Activated naive CD8-positive, alpha-beta T cell (primary cell): ENCODE results near the gene GCN1.

Experiments
- H3K27ac Mint-ChIP-seq: one replicate; pipeline ENCODE4 v1.8.0; 2021; ENCODE audit warnings: mixed read lengths
- H3K27me3 Mint-ChIP-seq: one replicate; pipeline ENCODE4 v1.8.0; 2021; ENCODE audit warnings: mixed read lengths
- H3K36me3 Mint-ChIP-seq: one replicate; pipeline ENCODE4 v1.8.0; 2021; ENCODE audit warnings: mixed read lengths
- H3K4me1 Mint-ChIP-seq: one replicate; pipeline ENCODE4 v1.8.0; 2021; ENCODE audit warnings: low read depth, mixed read lengths
- H3K4me3 Mint-ChIP-seq: one replicate; pipeline ENCODE4 v1.8.0; 2021; ENCODE audit warnings: mild to moderate bottlenecking, mixed read lengths
- H3K9me3 Mint-ChIP-seq: one replicate; pipeline ENCODE4 v1.8.0; 2021; ENCODE audit warnings: low read depth, mixed read lengths

GCN1 gene

GRCh38 chr12:120156315-120157259 is 37.9 kb downstream of the GCN1 start:
- Mint-ChIP-seq H3K4me1 (no peaks in the 10 kb centered on the region), H3K4me3 (no peak overlapping the region), H3K27ac (no peak overlapping the region), H3K36me3 (peaks cover 10% of the 10 kb centered on the region), H3K9me3 (no peaks in the 10 kb centered on the region), H3K27me3 (no peaks in the 10 kb centered on the region)

- H3K4me3 Mint-ChIP-seq: no peak overlapping the region
- H3K27ac Mint-ChIP-seq: no peak overlapping the region
- H3K9me3 Mint-ChIP-seq: no peaks in the 10 kb centered on the region
- no peaks in the 10 kb centered on the region for H3K27me3 Mint-ChIP-seq
- peaks cover 7% of the 10 kb centered on the region for H3K36me3 Mint-ChIP-seq
- H3K4me1 Mint-ChIP-seq: no peaks in the 10 kb centered on the region
These were observed 39.4 kb downstream of the GCN1 start for GRCh38 chr12:120155072-120155471.

- no peaks in the 10 kb centered on the region for H3K4me1 Mint-ChIP-seq
- no peak overlapping the region for H3K4me3 Mint-ChIP-seq
- no peak overlapping the region for H3K27ac Mint-ChIP-seq
- H3K9me3 Mint-ChIP-seq: no peaks in the 10 kb centered on the region
- peaks cover 7% of the 10 kb centered on the region for H3K36me3 Mint-ChIP-seq
- H3K27me3 Mint-ChIP-seq: no peaks in the 10 kb centered on the region
These were observed 43.5 kb downstream of the GCN1 start for GRCh38 chr12:120150919-120151525.

- H3K4me1 Mint-ChIP-seq: no peaks in the 10 kb centered on the region
- no peaks in the 10 kb centered on the region for H3K9me3 Mint-ChIP-seq
- H3K27ac Mint-ChIP-seq: no peak overlapping the region
- peaks cover 7% of the 10 kb centered on the region for H3K36me3 Mint-ChIP-seq
- H3K27me3 Mint-ChIP-seq: no peaks in the 10 kb centered on the region
- no peak overlapping the region for H3K4me3 Mint-ChIP-seq
These were observed 46.5 kb downstream of the GCN1 start for GRCh38 chr12:120148011-120148410.

GRCh38 chr12:120145164-120145563 is 49.4 kb downstream of the GCN1 start:
- H3K4me3 Mint-ChIP-seq: no peak overlapping the region

GRCh38 chr12:120144215-120144614 is 50.3 kb downstream of the GCN1 start:
- no peaks in the 10 kb centered on the region for H3K4me1 Mint-ChIP-seq
- no peak overlapping the region for H3K4me3 Mint-ChIP-seq
- H3K27me3 Mint-ChIP-seq: no peaks in the 10 kb centered on the region
- peaks cover 8% of the 10 kb centered on the region for H3K36me3 Mint-ChIP-seq
- H3K27ac Mint-ChIP-seq: no peak overlapping the region
- no peaks in the 10 kb centered on the region for H3K9me3 Mint-ChIP-seq

More at GRCh38 chr12:120145164-120145563, 49.4 kb downstream of the GCN1 start:
- no peak overlapping the region for H3K27ac Mint-ChIP-seq
- no peaks in the 10 kb centered on the region for H3K9me3 Mint-ChIP-seq
- peaks cover 5% of the 10 kb centered on the region for H3K36me3 Mint-ChIP-seq
- no peaks in the 10 kb centered on the region for H3K27me3 Mint-ChIP-seq
- no peaks in the 10 kb centered on the region for H3K4me1 Mint-ChIP-seq

GRCh38 chr12:120142231-120142877 is 52.2 kb downstream of the GCN1 start:
- Mint-ChIP-seq H3K27me3 (no peaks in the 10 kb centered on the region), H3K36me3 (peaks cover 4% of the 10 kb centered on the region), H3K4me1 (no peaks in the 10 kb centered on the region), H3K27ac (no peak overlapping the region), H3K4me3 (no peak overlapping the region), H3K9me3 (no peaks in the 10 kb centered on the region)

- Mint-ChIP-seq H3K9me3 (no peaks in the 10 kb centered on the region), H3K4me3 (no peak overlapping the region), H3K27ac (no peak overlapping the region), H3K4me1 (no peaks in the 10 kb centered on the region), H3K36me3 (peaks cover 4% of the 10 kb centered on the region), H3K27me3 (no peaks in the 10 kb centered on the region)
These were observed 53.2 kb downstream of the GCN1 start for GRCh38 chr12:120141336-120141735.

- Mint-ChIP-seq H3K27me3 (no peaks in the 10 kb centered on the region), H3K36me3 (peaks cover 4% of the 10 kb centered on the region), H3K9me3 (no peaks in the 10 kb centered on the region), H3K4me3 (no peak overlapping the region), H3K4me1 (no peaks in the 10 kb centered on the region), H3K27ac (peak overlapping the region; percentile 3)
These were observed 53.9 kb downstream of the GCN1 start for GRCh38 chr12:120140603-120141002.

GRCh38 chr12:120139958-120140357 is 54.6 kb downstream of the GCN1 start:
- H3K4me1 Mint-ChIP-seq: no peaks in the 10 kb centered on the region
- no peak overlapping the region for H3K27ac Mint-ChIP-seq
- H3K27me3 Mint-ChIP-seq: no peaks in the 10 kb centered on the region
- H3K9me3 Mint-ChIP-seq: no peaks in the 10 kb centered on the region
- H3K4me3 Mint-ChIP-seq: no peak overlapping the region
- H3K36me3 Mint-ChIP-seq: peaks cover 4% of the 10 kb centered on the region

- Mint-ChIP-seq H3K36me3 (peaks cover 4% of the 10 kb centered on the region), H3K27ac (no peak overlapping the region), H3K27me3 (no peaks in the 10 kb centered on the region), H3K4me1 (no peaks in the 10 kb centered on the region), H3K4me3 (no peak overlapping the region), H3K9me3 (no peaks in the 10 kb centered on the region)
These were observed 56.1 kb downstream of the GCN1 start for GRCh38 chr12:120138366-120138765.

GRCh38 chr12:120137833-120138232 is 56.7 kb downstream of the GCN1 start:
- no peak overlapping the region for H3K27ac Mint-ChIP-seq
- no peaks in the 10 kb centered on the region for H3K27me3 Mint-ChIP-seq
- H3K4me1 Mint-ChIP-seq: no peaks in the 10 kb centered on the region
- peaks cover 4% of the 10 kb centered on the region for H3K36me3 Mint-ChIP-seq
- H3K9me3 Mint-ChIP-seq: no peaks in the 10 kb centered on the region
- no peak overlapping the region for H3K4me3 Mint-ChIP-seq

- H3K27me3 Mint-ChIP-seq: no peaks in the 10 kb centered on the region
- H3K9me3 Mint-ChIP-seq: no peaks in the 10 kb centered on the region
- H3K4me1 Mint-ChIP-seq: no peaks in the 10 kb centered on the region
- H3K27ac Mint-ChIP-seq: no peak overlapping the region
- H3K4me3 Mint-ChIP-seq: no peak overlapping the region
- H3K36me3 Mint-ChIP-seq: peaks cover 4% of the 10 kb centered on the region
These were observed 58.3 kb downstream of the GCN1 start for GRCh38 chr12:120136093-120136770.

- no peaks in the 10 kb centered on the region for H3K9me3 Mint-ChIP-seq
- H3K27me3 Mint-ChIP-seq: no peaks in the 10 kb centered on the region
- H3K4me1 Mint-ChIP-seq: no peaks in the 10 kb centered on the region
- no peak overlapping the region for H3K27ac Mint-ChIP-seq
- H3K4me3 Mint-ChIP-seq: no peak overlapping the region
- peaks cover 3% of the 10 kb centered on the region for H3K36me3 Mint-ChIP-seq
These were observed 60.1 kb downstream of the GCN1 start for GRCh38 chr12:120134307-120134980.
